GM18505 (cell line): Measurements from ENCODE around the gene MCM6.

ENCODE experiments used
- ATAC-seq: cut with Tn5 transposase; IDR thresholded peaks from one replicate; pipeline ENCODE4 v1.9.1; 2021; ENCODE audit not compliant: unreplicated experiment
- POLR2A ChIP-seq: IDR thresholded peaks from 4 replicates; pipeline ENCODE4 v1.6.1; 2011; ENCODE audit warnings: borderline replicate concordance; ENCODE audit not compliant: insufficient read depth, insufficient read length; ENCODE audit errors: extremely low read depth

MCM6 gene

DNA sequence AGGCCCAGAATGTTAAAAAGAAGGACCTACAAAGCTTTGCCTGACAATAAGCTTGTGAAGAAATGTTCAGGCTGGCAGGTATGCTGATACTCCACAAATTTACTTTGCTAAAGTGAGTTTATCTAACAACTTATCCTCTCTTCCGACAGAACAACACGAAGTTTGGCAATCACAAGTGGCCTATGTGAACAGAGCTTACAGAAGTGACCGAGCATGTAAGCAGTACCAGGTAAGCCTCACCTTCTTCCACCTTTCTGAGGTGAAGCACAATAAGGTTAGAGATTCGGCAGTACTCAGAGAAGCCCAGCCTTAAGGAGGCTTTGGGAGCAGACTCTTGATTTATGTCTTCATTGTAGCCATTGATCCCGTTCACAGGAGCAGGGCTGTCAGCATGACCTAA lies 30.2 kb downstream of the MCM6 start:
- TF ChIP-seq POLR2A: no peak

DNA sequence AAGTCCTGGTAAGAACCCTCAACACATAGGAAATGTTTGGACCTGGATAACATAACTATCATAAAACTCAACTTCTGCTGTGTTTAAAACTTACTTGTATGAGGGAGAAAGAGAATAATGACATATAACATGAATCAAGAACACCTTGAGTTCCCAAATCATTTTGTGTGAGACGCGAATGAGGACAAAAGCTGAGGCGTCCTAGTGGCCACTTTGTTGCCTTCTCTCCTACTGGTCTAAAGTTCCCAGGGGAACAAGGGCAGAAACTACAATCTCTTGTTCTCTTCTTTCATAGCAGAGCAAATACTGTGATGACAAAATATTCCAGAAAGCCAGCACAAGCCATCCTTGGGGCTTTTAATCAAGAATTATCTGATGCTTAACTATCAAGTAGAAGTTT lies 31.0 kb downstream of the MCM6 start:
- no peak for ATAC-seq

More for the DNA sequence above, 30.2 kb downstream of the MCM6 start:
- no peak for ATAC-seq

DNA sequence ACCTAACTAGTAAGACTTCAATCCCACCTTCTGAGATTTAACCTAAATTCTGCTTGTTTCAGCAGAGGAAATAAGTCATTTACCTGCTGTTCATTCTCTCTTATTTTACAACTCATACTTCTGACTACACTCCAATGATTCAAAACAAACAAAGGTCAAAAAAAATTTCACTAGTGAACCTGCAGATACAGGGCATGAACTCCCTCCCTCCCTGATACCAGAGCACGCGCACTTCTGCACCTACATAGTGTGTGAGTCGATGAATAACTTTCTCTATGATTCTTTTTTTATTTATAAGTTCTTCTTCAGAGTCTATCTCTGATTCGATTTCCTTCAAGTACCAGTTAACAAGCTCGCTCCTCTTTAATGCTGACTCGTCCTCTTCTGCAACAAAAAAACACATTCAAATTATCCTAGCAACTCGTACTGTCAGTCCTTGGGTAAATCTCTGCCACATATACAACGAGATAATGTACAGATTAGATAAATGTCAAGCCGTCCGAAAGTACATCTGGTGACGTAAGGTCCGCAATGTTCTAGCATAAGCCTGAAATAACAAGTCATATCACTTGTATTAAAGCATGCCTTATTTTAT lies 31.8 kb downstream of the MCM6 start:
- ATAC-seq: no peak
- TF ChIP-seq POLR2A: no peak

More for the DNA sequence above, 31.0 kb downstream of the MCM6 start:
- no peak for TF ChIP-seq POLR2A

- no peak for TF ChIP-seq POLR2A
- no peak for ATAC-seq
Observed at GRCh38 chr2:135843671-135844070, 32.6 kb downstream of the MCM6 start.

GRCh38 chr2:135840601-135841000 lies 35.6 kb downstream of the MCM6 start:
- TF ChIP-seq POLR2A: no peak
- no peak for ATAC-seq

DNA sequence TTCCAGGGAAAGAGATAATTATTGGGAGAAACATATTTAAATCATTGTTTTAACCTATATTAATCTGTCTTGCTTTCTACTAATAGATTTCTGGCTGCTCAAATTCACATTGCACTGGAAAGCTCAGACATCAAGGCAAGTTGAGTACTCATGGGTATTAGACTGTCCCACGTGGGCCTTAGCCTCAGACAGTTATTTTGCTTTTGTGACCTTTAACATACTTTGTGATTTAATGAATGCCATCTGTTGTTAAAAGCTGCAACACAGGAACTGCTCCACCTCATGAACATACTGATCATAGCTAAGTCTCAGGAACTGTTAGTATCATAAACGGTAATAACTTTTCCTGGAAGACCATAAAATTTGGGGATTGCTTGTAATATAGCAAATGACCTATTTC lies 36.5 kb downstream of the MCM6 start:
- TF ChIP-seq POLR2A: no peak
- no peak for ATAC-seq

DNA sequence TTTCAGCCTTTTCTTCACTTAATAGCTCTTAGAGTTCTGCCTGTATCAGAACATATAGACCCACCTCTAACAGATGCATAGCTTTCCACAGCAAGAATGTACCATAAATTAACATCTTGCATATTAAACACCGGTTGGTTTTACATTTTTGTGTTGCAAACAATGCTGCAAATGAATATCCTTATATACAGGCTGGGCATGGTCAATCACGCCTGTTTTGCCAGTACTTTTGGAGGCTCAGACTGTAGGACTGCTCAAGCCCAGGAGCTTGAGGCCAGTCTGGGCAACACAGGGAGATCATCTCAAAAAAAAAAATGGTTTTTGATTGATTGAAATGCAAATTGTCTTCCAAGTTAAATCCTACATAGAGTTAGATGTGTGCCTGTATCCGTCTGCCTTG lies 37.7 kb downstream of the MCM6 start:
- no peak for ATAC-seq
- no peak for TF ChIP-seq POLR2A

- no peak for ATAC-seq
- no peak for TF ChIP-seq POLR2A
Observed at GRCh38 chr2:135836596-135837270, 39.5 kb downstream of the MCM6 start, which contains the start of gene LCT. TSS of gene LCT (minus strand) at chr2:135837184. CDS start at chr2:135837169, 15 bp downstream.

DNA sequence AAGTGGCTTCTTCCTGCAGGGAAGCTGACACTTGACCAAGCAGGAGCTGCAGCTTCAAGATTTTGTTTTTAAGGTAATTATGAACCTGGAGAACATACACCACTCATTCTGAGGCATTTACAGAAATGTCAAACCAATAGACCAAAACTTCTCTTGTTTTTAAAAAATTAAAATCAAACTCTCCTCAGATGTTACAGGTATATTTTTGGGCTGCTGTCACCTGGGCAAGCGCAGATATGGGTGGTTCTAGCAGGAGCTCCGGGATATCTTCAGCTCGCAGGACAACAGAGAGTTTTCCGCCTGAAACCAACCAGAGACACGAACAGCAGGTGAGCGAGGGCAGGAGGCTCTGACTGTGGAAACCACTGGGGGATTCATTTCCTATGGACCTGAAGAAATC lies 43.4 kb downstream of the MCM6 start:
- no peak for TF ChIP-seq POLR2A
- ATAC-seq: no peak

- TF ChIP-seq POLR2A: no peak
- ATAC-seq: no peak
Observed at GRCh38 chr2:135831180-135831812, 44.9 kb downstream of the MCM6 start.

GRCh38 chr2:135829378-135830135 lies 46.7 kb downstream of the MCM6 start:
- no peak for TF ChIP-seq POLR2A
- ATAC-seq: no peak

- ATAC-seq: no peak
- TF ChIP-seq POLR2A: no peak
Observed at GRCh38 chr2:135826544-135826943, 49.7 kb downstream of the MCM6 start.

DNA sequence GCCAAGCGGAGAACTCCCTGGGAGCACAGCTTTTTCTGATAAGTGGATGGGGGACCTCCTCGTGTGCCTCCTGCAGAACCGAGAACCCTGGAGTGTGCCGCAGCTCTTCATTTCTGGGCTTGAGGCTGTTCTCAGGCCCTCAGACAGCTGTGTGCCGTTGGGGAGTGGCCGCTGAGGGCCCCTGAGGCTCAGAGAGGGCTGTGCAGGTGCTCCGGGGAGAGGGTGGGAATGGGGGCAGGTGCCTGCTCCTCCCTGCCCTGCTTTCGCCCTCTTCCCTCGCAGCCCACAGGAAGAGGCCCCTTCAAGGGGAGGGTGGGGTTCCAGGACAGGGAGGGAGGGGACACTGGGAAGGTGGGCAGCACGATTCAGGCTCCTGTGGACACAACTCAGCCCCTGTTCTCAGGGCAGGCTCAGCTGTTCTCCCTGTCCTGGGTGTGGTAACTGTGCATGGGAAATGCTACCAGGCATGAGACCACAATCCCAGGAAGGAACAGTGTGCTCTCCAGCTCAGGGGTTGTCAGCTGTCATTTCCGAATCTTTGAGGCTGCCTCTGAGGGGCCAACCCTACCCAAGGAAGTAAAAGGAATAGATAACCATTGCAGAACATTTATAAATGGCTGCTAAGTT lies 50.6 kb downstream of the MCM6 start:
- no peak for TF ChIP-seq POLR2A
- ATAC-seq: no peak
